Astrocyte (in vitro differentiated cells and primary cell): ENCODE results near the gene COL27A1. TPM values are rescaled to one million over a fixed set of nuclear protein-coding genes. Genes with fewer than 3 reads are reported as not detected.
A peak's percentile ranks its signal among the peaks of the same experiment; 100 is the strongest.

Experiments used
- DNase-seq: peaks from one replicate; pipeline ENCODE4 v3.0.0-alpha.2; 2010; ENCODE audit warnings: low read depth
- FAIRE-seq: peaks from 2 replicates; lab custom pipeline; 2011; peaks lifted over from hg19 to GRCh38; lab: Jason Lieb, UNC
- H2AFZ ChIP-seq: 2 replicates; pipeline ENCODE4 v1.6.0; 2012; ENCODE audit warnings: low read depth, low read length, inconsistent platforms
- H3K27ac ChIP-seq: 2 replicates; pipeline ENCODE4 v1.5.1; 2011; ENCODE audit warnings: low read depth, low read length, inconsistent platforms
- H3K27me3 ChIP-seq: 2 replicates; pipeline ENCODE4 v1.6.0; 2011; ENCODE audit warnings: low read length, inconsistent platforms; ENCODE audit not compliant: insufficient read depth
- H3K36me3 ChIP-seq: 2 replicates; pipeline ENCODE4 v1.5.1; 2011; ENCODE audit warnings: low read length, inconsistent platforms; ENCODE audit not compliant: insufficient read depth
- H3K4me1 ChIP-seq: 2 replicates; pipeline ENCODE4 v1.5.1; 2011; ENCODE audit warnings: low read length, inconsistent platforms; ENCODE audit not compliant: insufficient read depth
- H3K4me2 ChIP-seq: 2 replicates; pipeline ENCODE4 v1.6.0; 2012; ENCODE audit warnings: low read length, inconsistent platforms
- H3K4me3 ChIP-seq: 2 replicates; pipeline ENCODE4 v1.5.1; 2011; ENCODE audit warnings: low read depth, mild to moderate bottlenecking, low read length, inconsistent platforms; ENCODE audit not compliant: insufficient read depth
- H3K79me2 ChIP-seq: 2 replicates; pipeline ENCODE4 v1.6.0; 2012; ENCODE audit warnings: mild to moderate bottlenecking, low read length, inconsistent platforms; ENCODE audit not compliant: insufficient read depth
- H3K9ac ChIP-seq: 2 replicates; pipeline ENCODE4 v1.6.0; 2012; ENCODE audit warnings: mild to moderate bottlenecking, low read length, inconsistent platforms
- H3K9me3 ChIP-seq: 2 replicates; pipeline ENCODE4 v1.5.1; 2012; ENCODE audit warnings: low read depth, mild to moderate bottlenecking, low read length, inconsistent platforms; ENCODE audit not compliant: insufficient read depth
- H4K20me1 ChIP-seq: 2 replicates; pipeline ENCODE4 v1.6.0; 2012; ENCODE audit warnings: low read length, inconsistent platforms; ENCODE audit not compliant: insufficient read depth
- H3K27ac Mint-ChIP-seq: one replicate; pipeline ENCODE4 v1.8.0; 2021; ENCODE audit warnings: mild to moderate bottlenecking, mixed read lengths; ENCODE audit not compliant: unreplicated experiment
- H3K27me3 Mint-ChIP-seq: one replicate; pipeline ENCODE4 v1.8.0; 2021; ENCODE audit warnings: low read depth, mixed read lengths; ENCODE audit not compliant: unreplicated experiment
- H3K36me3 Mint-ChIP-seq: one replicate; pipeline ENCODE4 v1.8.0; 2021; ENCODE audit warnings: low read depth, mixed read lengths; ENCODE audit not compliant: unreplicated experiment
- H3K4me1 Mint-ChIP-seq: one replicate; pipeline ENCODE4 v1.8.0; 2021; ENCODE audit warnings: low read depth, mixed read lengths; ENCODE audit not compliant: unreplicated experiment
- H3K4me3 Mint-ChIP-seq: one replicate; pipeline ENCODE4 v1.8.0; 2021; ENCODE audit warnings: mild to moderate bottlenecking, moderate library complexity, mixed read lengths; ENCODE audit not compliant: unreplicated experiment
- H3K9me3 Mint-ChIP-seq: one replicate; pipeline ENCODE4 v1.8.0; 2021; ENCODE audit warnings: mild to moderate bottlenecking, mixed read lengths; ENCODE audit not compliant: unreplicated experiment
- CTCF ChIP-seq: IDR thresholded peaks from 2 replicates; pipeline ENCODE4 v1.5.1; 2011; ENCODE audit warnings: low read depth, mild to moderate bottlenecking, inconsistent platforms, low read length, moderate library complexity; ENCODE audit not compliant: insufficient read depth
- EZH2 ChIP-seq: IDR thresholded peaks from 2 replicates; pipeline ENCODE4 v1.6.1; 2012; ENCODE audit warnings: mild to moderate bottlenecking, low read length, inconsistent platforms; ENCODE audit not compliant: insufficient read depth
- total RNA-seq: library from RNA; stranded (reverse); gene quantifications from 2 replicates; pipeline ENCODE4 v1.2.1, GENCODE V29; 2021

COL27A1 gene
- total RNA-seq, 1 donor from 2014 or later = 31.2 TPM

GRCh38 chr9:114231719-114232449 is 76.5 kb downstream of the COL27A1 start:
- H3K9me3 ChIP-seq = no peaks in the 10 kb centered on the region
- FAIRE-seq = no peak

DNA sequence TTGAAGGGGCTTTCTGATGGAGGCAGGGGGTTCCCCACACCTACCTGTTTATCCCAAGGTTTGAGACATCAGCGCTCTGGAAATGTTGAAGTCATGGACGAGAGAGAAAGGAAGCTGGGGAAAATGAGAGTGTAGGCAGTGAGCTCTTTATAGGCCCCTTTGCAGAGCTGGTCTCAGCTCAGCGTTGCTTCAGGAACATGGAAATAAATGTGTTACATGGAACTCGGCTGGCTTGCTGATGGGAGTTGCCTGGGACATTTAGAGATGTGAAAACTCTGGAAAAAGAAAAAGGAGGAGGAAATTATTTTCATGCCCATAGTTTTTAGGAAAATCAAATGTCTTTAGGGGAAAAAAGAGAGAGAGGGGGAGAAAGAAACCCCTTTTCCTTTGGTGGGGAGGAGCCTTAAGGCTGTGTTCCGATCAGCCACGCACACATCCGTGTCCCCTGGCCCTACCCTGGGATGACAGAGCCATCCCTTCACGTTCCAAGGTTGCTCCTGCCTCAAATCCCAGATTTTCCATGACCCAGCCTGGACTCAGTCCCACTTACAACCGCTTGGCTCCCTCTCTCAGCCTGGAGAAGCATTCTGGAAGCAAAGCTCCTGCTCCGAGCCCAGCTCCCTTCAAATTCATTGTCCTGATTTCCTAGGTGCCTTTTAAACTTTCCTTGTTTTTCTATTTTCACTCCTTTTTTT is 78.3 kb downstream of the COL27A1 start:
- DNase-seq (no peak), FAIRE-seq (no peak)
- no peaks in the 10 kb centered on the region for H3K9me3 Mint-ChIP-seq
- Histone ChIP-seq H4K20me1 (no peaks in the 10 kb centered on the region), H2AFZ (no peak overlapping the region), H3K79me2 (no peaks in the 10 kb centered on the region), H3K4me2 (no peak overlapping the region), H3K9ac (no peak overlapping the region), H3K27ac (no peak overlapping the region), H3K27me3 (no peaks in the 10 kb centered on the region), H3K36me3 (no peaks in the 10 kb centered on the region), H3K4me3 (no peak overlapping the region), H3K9me3 (no peaks in the 10 kb centered on the region), H3K4me1 (peaks cover 8% of the 10 kb centered on the region)
- peaks cover 29% of the 10 kb centered on the region for H3K36me3 Mint-ChIP-seq
- no peak overlapping the region for H3K4me3 Mint-ChIP-seq
- H3K4me1 Mint-ChIP-seq = peaks cover 9% of the 10 kb centered on the region
- TF ChIP-seq EZH2 (no peak), CTCF (no peak)
- no peak overlapping the region for H3K27ac Mint-ChIP-seq
- peaks cover 18% of the 10 kb centered on the region for H3K27me3 Mint-ChIP-seq

More at GRCh38 chr9:114231719-114232449, 76.5 kb downstream of the COL27A1 start:
- Histone ChIP-seq H3K27me3 (no peaks in the 10 kb centered on the region), H3K27ac (no peak overlapping the region), H3K79me2 (no peaks in the 10 kb centered on the region), H3K4me3 (no peak overlapping the region), H2AFZ (no peak overlapping the region), H3K36me3 (no peaks in the 10 kb centered on the region), H3K4me2 (no peak overlapping the region), H4K20me1 (no peaks in the 10 kb centered on the region), H3K9ac (no peak overlapping the region), H3K4me1 (peaks cover 6% of the 10 kb centered on the region)
- H3K27me3 Mint-ChIP-seq = peaks cover 8% of the 10 kb centered on the region
- peaks cover 30% of the 10 kb centered on the region for H3K36me3 Mint-ChIP-seq
- H3K4me1 Mint-ChIP-seq = peaks cover 16% of the 10 kb centered on the region
- TF ChIP-seq EZH2 = no peak
- no peak for TF ChIP-seq CTCF
- no peak for DNase-seq
- no peak overlapping the region for H3K27ac Mint-ChIP-seq
- H3K9me3 Mint-ChIP-seq = no peaks in the 10 kb centered on the region
- H3K4me3 Mint-ChIP-seq = peak overlapping the region; percentile 50
